ENCODE data around the gene ATP9B. TPM values are rescaled to one million over a fixed set of nuclear protein-coding genes. Genes with fewer than 3 reads are reported as not detected.

The ATP9B gene
- total RNA-seq, 1 donor from 2014 or later: 49.2 TPM

DNA sequence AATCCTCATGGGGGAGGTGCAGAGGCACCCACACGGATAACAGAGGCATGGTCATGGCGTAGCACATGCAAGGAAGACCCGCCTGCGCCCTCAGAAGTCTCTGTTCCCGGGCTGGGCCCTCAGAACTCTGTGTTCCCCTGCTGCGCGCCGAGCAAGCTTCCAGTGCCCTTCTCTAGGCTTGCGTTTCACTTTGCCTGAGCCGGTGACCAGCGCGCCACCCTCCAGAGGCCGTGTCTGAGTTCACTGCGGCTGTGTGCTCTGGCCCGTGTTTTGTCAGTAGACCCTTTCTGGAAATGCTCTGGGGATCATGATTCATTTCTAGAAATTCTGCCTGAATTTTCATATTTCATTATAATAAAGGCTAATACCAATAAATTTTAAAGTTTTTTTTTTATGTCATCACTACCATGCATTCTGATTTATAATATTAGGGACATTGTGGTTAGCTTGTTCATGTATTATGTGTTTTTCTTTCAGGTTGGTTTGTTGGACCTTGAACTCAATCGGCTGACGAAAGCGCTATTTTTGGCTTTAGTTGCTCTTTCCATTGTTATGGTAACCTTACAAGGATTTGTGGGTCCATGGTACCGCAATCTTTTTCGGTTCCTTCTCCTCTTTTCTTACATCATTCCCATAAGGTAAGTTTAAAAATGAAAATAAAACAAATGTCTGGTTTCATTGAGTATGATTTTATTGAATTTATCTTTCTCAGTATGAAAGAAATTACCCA is 183.9 kb downstream of the ATP9B start:
- Mint-ChIP-seq H3K4me3 (no peak overlapping the region), H3K36me3 (ENCODE audit: low read depth) (peaks cover 33% of the 10 kb centered on the region), H3K4me1 (no peaks in the 10 kb centered on the region), H3K9me3 (no peaks in the 10 kb centered on the region), H3K27me3 (no peaks in the 10 kb centered on the region), H3K27ac (no peak overlapping the region)
- ChIA-PET CTCF (interaction anchor here (0.7 kb wide), 1 partner anchor 11 kb away, joined by 3 read pairs; no protein-coding TSS in a partner anchor), POLR2A (no interaction called here)
- TF ChIP-seq, protein P1, sequence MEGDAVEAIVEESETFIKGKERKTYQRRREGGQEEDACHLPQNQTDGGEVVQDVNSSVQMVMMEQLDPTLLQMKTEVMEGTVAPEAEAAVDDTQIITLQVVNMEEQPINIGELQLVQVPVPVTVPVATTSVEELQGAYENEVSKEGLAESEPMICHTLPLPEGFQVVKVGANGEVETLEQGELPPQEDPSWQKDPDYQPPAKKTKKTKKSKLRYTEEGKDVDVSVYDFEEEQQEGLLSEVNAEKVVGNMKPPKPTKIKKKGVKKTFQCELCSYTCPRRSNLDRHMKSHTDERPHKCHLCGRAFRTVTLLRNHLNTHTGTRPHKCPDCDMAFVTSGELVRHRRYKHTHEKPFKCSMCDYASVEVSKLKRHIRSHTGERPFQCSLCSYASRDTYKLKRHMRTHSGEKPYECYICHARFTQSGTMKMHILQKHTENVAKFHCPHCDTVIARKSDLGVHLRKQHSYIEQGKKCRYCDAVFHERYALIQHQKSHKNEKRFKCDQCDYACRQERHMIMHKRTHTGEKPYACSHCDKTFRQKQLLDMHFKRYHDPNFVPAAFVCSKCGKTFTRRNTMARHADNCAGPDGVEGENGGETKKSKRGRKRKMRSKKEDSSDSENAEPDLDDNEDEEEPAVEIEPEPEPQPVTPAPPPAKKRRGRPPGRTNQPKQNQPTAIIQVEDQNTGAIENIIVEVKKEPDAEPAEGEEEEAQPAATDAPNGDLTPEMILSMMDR (IDR thresholded peaks at IDR 0.05): no peak
- no peak for DNase-seq
- ATAC-seq (ENCODE audit: low read depth): no peak
- intact Hi-C loops (cut with micrococcal nuclease): no loop called here

DNA sequence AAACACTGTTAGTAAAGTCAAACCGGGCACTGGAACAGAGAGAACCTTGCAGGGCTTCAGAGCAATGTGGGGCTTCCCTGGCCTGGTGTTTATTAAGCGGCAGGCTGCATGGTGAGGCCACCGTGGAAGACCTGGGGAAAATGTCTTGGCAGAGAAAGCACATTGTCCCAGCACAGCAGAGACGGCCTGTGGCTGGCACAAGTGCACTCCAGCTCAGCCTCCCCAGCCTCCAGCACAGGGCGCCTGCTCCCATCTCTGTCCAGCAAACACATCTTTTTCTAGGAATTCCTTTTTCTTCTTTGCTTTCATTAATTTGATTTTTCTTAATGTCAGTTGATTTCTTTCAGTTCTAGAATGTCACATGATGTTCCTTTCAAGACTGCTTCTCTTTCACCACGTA is 188.3 kb downstream of the ATP9B start:
- Mint-ChIP-seq H3K4me1 (peaks cover 18% of the 10 kb centered on the region), H3K9me3 (no peaks in the 10 kb centered on the region), H3K36me3 (ENCODE audit: low read depth) (peaks cover 40% of the 10 kb centered on the region), H3K4me3 (no peak overlapping the region), H3K27ac (no peak overlapping the region), H3K27me3 (no peaks in the 10 kb centered on the region)
- ChIA-PET POLR2A (no interaction called here), CTCF (no interaction called here)
- no peak for DNase-seq
- intact Hi-C loops (cut with micrococcal nuclease): no loop called here
- ATAC-seq (ENCODE audit: low read depth): no peak
- TF ChIP-seq, protein P1 (IDR thresholded peaks at IDR 0.05): no peak

DNA sequence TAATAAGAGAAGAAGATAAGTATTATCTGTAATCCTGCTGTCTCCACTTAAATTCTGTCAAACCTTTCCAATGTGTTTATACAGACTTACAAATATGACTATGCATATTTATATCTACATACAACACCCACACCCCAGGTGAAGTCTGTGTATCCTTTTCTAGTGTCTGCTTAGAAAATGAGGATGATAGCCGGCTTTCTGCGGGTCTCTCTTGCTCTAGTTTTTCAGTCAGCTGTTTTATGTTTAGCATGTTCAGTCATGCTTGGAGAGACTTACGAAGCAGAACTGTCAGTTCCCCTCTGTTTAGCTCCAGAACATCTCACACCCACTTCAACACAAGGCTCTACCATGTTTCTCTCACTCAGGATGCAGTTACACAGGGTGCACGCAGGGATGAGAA is 189.3 kb downstream of the ATP9B start:
- peak; percentile 40 for ATAC-seq (ENCODE audit: low read depth)
- no peak for DNase-seq
- intact Hi-C loops (cut with micrococcal nuclease): no loop called here
- Mint-ChIP-seq H3K27ac (no peak overlapping the region), H3K4me3 (no peak overlapping the region), H3K36me3 (ENCODE audit: low read depth) (peaks cover 36% of the 10 kb centered on the region), H3K9me3 (no peaks in the 10 kb centered on the region), H3K4me1 (peaks cover 18% of the 10 kb centered on the region), H3K27me3 (no peaks in the 10 kb centered on the region)
- ChIA-PET POLR2A (no interaction called here), CTCF (no interaction called here)
- TF ChIP-seq, protein P1 (IDR thresholded peaks at IDR 0.05): no peak

DNA sequence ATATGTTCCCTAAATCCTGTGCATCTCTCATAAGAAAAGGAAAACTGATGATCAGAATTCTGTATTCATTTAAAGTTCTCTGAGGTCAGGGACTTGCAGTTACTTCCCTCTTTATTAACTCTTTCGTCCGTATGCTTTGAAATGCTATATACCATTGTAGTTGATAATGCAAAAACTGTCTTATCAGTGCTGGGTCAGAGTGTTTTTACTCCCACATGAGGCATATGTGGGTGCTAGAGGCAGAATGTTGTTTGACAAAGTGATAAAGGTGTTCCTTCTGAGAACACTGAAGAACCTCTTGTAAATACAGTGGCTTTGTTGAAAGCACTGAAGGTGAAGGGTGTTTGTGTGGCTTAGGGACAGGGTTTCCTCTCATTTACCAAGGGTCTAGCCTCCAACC is 190.0 kb downstream of the ATP9B start:
- no peak overlapping the region for H3K4me3 Mint-ChIP-seq
- no peaks in the 10 kb centered on the region for H3K9me3 Mint-ChIP-seq
- peaks cover 18% of the 10 kb centered on the region for H3K4me1 Mint-ChIP-seq
- H3K27me3 Mint-ChIP-seq: no peaks in the 10 kb centered on the region
- intact Hi-C loops (cut with micrococcal nuclease): no loop called here
- POLR2A ChIA-PET: no interaction called here
- no peak for ATAC-seq (ENCODE audit: low read depth)
- CTCF ChIA-PET: no interaction called here
- TF ChIP-seq, protein P1 (IDR thresholded peaks at IDR 0.05): no peak
- no peak overlapping the region for H3K27ac Mint-ChIP-seq
- DNase-seq: no peak
- peaks cover 35% of the 10 kb centered on the region for H3K36me3 Mint-ChIP-seq (ENCODE audit: low read depth)

DNA sequence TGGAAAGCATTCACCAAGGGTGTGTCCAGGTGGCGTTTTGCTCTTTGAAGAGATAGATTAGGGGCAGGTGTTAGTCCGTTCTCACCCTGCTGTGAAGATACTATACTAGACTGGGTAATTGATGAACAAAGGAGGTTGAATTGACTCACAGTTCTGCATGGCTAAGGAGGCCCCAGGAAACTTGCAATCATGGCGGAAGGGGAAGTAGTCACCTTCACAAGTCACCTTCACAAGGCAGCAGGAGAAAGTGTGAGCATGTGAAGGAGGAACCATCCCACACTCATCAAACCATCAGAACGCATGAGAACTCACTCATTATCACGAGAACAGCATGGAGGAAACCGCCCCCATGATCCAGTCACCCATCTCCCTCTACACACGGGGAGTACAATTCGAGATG is 190.8 kb downstream of the ATP9B start:
- ChIA-PET CTCF (no interaction called here), POLR2A (no interaction called here)
- Mint-ChIP-seq H3K36me3 (ENCODE audit: low read depth) (peaks cover 31% of the 10 kb centered on the region), H3K4me1 (peaks cover 18% of the 10 kb centered on the region), H3K27me3 (no peaks in the 10 kb centered on the region), H3K9me3 (no peaks in the 10 kb centered on the region), H3K27ac (no peak overlapping the region), H3K4me3 (no peak overlapping the region)
- TF ChIP-seq, protein P1 (IDR thresholded peaks at IDR 0.05): no peak
- DNase-seq (no peak), ATAC-seq (ENCODE audit: low read depth) (no peak)
- intact Hi-C loops (cut with micrococcal nuclease): no loop called here
